Coronary artery (tissue), 2 donors: ENCODE measurements around the gene MRPS14.
A peak's percentile ranks its signal among the peaks of the same experiment; 100 is the strongest.

Experiments used
- DNase-seq: peaks from one replicate; pipeline ENCODE4 v3.0.0-alpha.2; 2017; ENCODE audit warnings: low spot score
- H3K27ac ChIP-seq, 2 donors: fragments of 200-600 bp; sonication (generic); one replicate each; pipeline ENCODE4 v1.5.1; 2016 to 2019
- H3K4me3 ChIP-seq: fragments of 200-600 bp; sonication (generic); 2 replicates; pipeline ENCODE4 v1.5.1; 2016; ENCODE audit warnings: mild to moderate bottlenecking, moderate library complexity
- CTCF ChIP-seq: fragments of 200-600 bp; sonication (generic); IDR thresholded peaks from one replicate; pipeline ENCODE4 v1.5.1; 2019; ENCODE audit warnings: antibody characterized with exemption

The MRPS14 gene

GRCh38 chr1:174984952-174985351 is 38.3 kb downstream of the MRPS14 start:
- no peak for TF ChIP-seq CTCF
- no peak overlapping the region for H3K27ac ChIP-seq
- no peak overlapping the region for H3K4me3 ChIP-seq
- no peak for DNase-seq

GRCh38 chr1:174982971-174983689 is 40.1 kb downstream of the MRPS14 start:
- H3K27ac ChIP-seq, result no peak overlapping the region
- TF ChIP-seq CTCF, result peak; percentile 43
- no peak for DNase-seq
- no peak overlapping the region for H3K4me3 ChIP-seq

- peak overlapping the region in 1 of 2 donors; percentile 43 for H3K27ac ChIP-seq
- TF ChIP-seq CTCF, result no peak
These were observed 46.7 kb downstream of the MRPS14 start for GRCh38 chr1:174976436-174977108.

GRCh38 chr1:174975764-174976163 is 47.5 kb downstream of the MRPS14 start:
- DNase-seq, result no peak
- Histone ChIP-seq H3K4me3 (no peak overlapping the region), H3K27ac (no peak overlapping the region)
- no peak for TF ChIP-seq CTCF

More at GRCh38 chr1:174976436-174977108, 46.7 kb downstream of the MRPS14 start:
- H3K4me3 ChIP-seq, result no peak overlapping the region
- no peak for DNase-seq

GRCh38 chr1:174974711-174975119 is 48.5 kb downstream of the MRPS14 start:
- Histone ChIP-seq H3K4me3 (no peak overlapping the region), H3K27ac (peak overlapping the region in 1 of 2 donors; percentile 6)
- TF ChIP-seq CTCF, result no peak
- no peak for DNase-seq

- no peak for TF ChIP-seq CTCF
- no peak for DNase-seq
- Histone ChIP-seq H3K4me3 (no peak overlapping the region), H3K27ac (no peak overlapping the region)
These were observed 51.3 kb downstream of the MRPS14 start for GRCh38 chr1:174971902-174972301.

GRCh38 chr1:174971466-174971865 is 51.8 kb downstream of the MRPS14 start:
- no peak for DNase-seq
- no peak for TF ChIP-seq CTCF
- no peak overlapping the region for H3K27ac ChIP-seq
- H3K4me3 ChIP-seq, result no peak overlapping the region
